ENCODE measurements around the gene POFUT2.
A peak's percentile ranks its signal among the peaks of the same experiment; 100 is the strongest.

The POFUT2 gene

GRCh38 chr21:45323487-45324311 is 36.0 kb upstream of the POFUT2 start:
- H4K8ac ChIP-seq (ENCODE audit: low read depth, low read length): no peak overlapping the region

GRCh38 chr21:45322960-45323461 is 35.3 kb upstream of the POFUT2 start:
- no peak overlapping the region for H3K27ac ChIP-seq (ENCODE audit: low read depth, low read length)
- no peak overlapping the region for H4K5ac ChIP-seq (ENCODE audit: low read length)
- no peak overlapping the region for H3K9ac ChIP-seq (ENCODE audit: low read length)
- no peaks in the 10 kb centered on the region for H3K4me1 ChIP-seq (ENCODE audit: control insufficient read depth, low read depth, low read length)
- H2BK5ac ChIP-seq (ENCODE audit: low read length): no peak overlapping the region
- H3K18ac ChIP-seq (ENCODE audit: low read length): no peak overlapping the region
- H2AK5ac ChIP-seq (ENCODE audit: low read length): no peak overlapping the region
- H2BK15ac ChIP-seq (replicated peaks; ENCODE audit: low read depth): no peak overlapping the region
- no peak overlapping the region for H2BK120ac ChIP-seq (ENCODE audit: low read depth, low read length)
- no CpG with 5 or more reads among the region's 22 CpGs for WGBS (ENCODE audit: extremely low coverage, insufficient coverage, low lambda C conversion rate)
- no peak overlapping the region for H3K56ac ChIP-seq (ENCODE audit: low read length)
- no peaks in the 10 kb centered on the region for H3K27me3 ChIP-seq (ENCODE audit: insufficient read depth, low read length, poor library complexity)
- no peaks in the 10 kb centered on the region for H3K79me1 ChIP-seq (ENCODE audit: low read length)
- DNase-seq: no peak
- no peaks in the 10 kb centered on the region for H3K36me3 ChIP-seq (ENCODE audit: control insufficient read depth, insufficient read depth, low read length)
- H3K4me2 ChIP-seq (ENCODE audit: low read length): no peak overlapping the region
- no peak overlapping the region for H3K4ac ChIP-seq (ENCODE audit: low read depth, low read length)
- no peak overlapping the region for H3K4me3 ChIP-seq (ENCODE audit: low read length)
- H3K79me2 ChIP-seq (ENCODE audit: control insufficient read depth, insufficient read depth, low read length): no peaks in the 10 kb centered on the region
- H3K23ac ChIP-seq (ENCODE audit: low read length): no peak overlapping the region
- no peak overlapping the region for H4K8ac ChIP-seq (ENCODE audit: low read depth, low read length)

More at GRCh38 chr21:45323487-45324311, 36.0 kb upstream of the POFUT2 start:
- H3K79me2 ChIP-seq (ENCODE audit: control insufficient read depth, insufficient read depth, low read length): no peaks in the 10 kb centered on the region
- H3K27me3 ChIP-seq (ENCODE audit: insufficient read depth, low read length, poor library complexity): no peaks in the 10 kb centered on the region
- no CpG with 5 or more reads among the region's 16 CpGs for WGBS (ENCODE audit: extremely low coverage, insufficient coverage, low lambda C conversion rate)
- no peak overlapping the region for H3K9ac ChIP-seq (ENCODE audit: low read length)
- H2BK5ac ChIP-seq (ENCODE audit: low read length): no peak overlapping the region
- H3K56ac ChIP-seq (ENCODE audit: low read length): peak overlapping the region; percentile 60
- H3K18ac ChIP-seq (ENCODE audit: low read length): no peak overlapping the region
- no peaks in the 10 kb centered on the region for H3K4me1 ChIP-seq (ENCODE audit: control insufficient read depth, low read depth, low read length)
- H3K4me2 ChIP-seq (ENCODE audit: low read length): no peak overlapping the region
- H3K23ac ChIP-seq (ENCODE audit: low read length): no peak overlapping the region
- H3K79me1 ChIP-seq (ENCODE audit: low read length): no peaks in the 10 kb centered on the region
- no peak overlapping the region for H2AK5ac ChIP-seq (ENCODE audit: low read length)
- no peak overlapping the region for H2BK120ac ChIP-seq (ENCODE audit: low read depth, low read length)
- H3K4me3 ChIP-seq (ENCODE audit: low read length): no peak overlapping the region
- DNase-seq: no peak
- no peak overlapping the region for H3K27ac ChIP-seq (ENCODE audit: low read depth, low read length)
- H4K5ac ChIP-seq (ENCODE audit: low read length): no peak overlapping the region
- H2BK15ac ChIP-seq (replicated peaks; ENCODE audit: low read depth): no peak overlapping the region
- H3K36me3 ChIP-seq (ENCODE audit: control insufficient read depth, insufficient read depth, low read length): no peaks in the 10 kb centered on the region
- H3K4ac ChIP-seq (ENCODE audit: low read depth, low read length): no peak overlapping the region

GRCh38 chr21:45322231-45322959 is 34.7 kb upstream of the POFUT2 start:
- Histone ChIP-seq H3K27me3 (ENCODE audit: insufficient read depth, low read length, poor library complexity) (no peaks in the 10 kb centered on the region), H3K79me2 (ENCODE audit: control insufficient read depth, insufficient read depth, low read length) (no peaks in the 10 kb centered on the region), H3K4me3 (ENCODE audit: low read length) (no peak overlapping the region), H3K4ac (ENCODE audit: low read depth, low read length) (no peak overlapping the region), H3K4me2 (ENCODE audit: low read length) (no peak overlapping the region), H2BK15ac (replicated peaks; ENCODE audit: low read depth) (no peak overlapping the region), H2BK5ac (ENCODE audit: low read length) (no peak overlapping the region), H3K27ac (ENCODE audit: low read depth, low read length) (no peak overlapping the region), H3K79me1 (ENCODE audit: low read length) (no peaks in the 10 kb centered on the region), H3K36me3 (ENCODE audit: control insufficient read depth, insufficient read depth, low read length) (no peaks in the 10 kb centered on the region), H3K4me1 (ENCODE audit: control insufficient read depth, low read depth, low read length) (no peaks in the 10 kb centered on the region), H4K5ac (ENCODE audit: low read length) (no peak overlapping the region), H4K8ac (ENCODE audit: low read depth, low read length) (no peak overlapping the region), H3K23ac (ENCODE audit: low read length) (no peak overlapping the region), H2BK120ac (ENCODE audit: low read depth, low read length) (no peak overlapping the region), H3K56ac (ENCODE audit: low read length) (no peak overlapping the region), H3K9ac (ENCODE audit: low read length) (no peak overlapping the region), H2AK5ac (ENCODE audit: low read length) (no peak overlapping the region), H3K18ac (ENCODE audit: low read length) (no peak overlapping the region)
- WGBS (ENCODE audit: extremely low coverage, insufficient coverage, low lambda C conversion rate): no CpG with 5 or more reads among the region's 24 CpGs
- no peak for DNase-seq

- Histone ChIP-seq H2AK5ac (ENCODE audit: low read length) (no peak overlapping the region), H2BK15ac (replicated peaks; ENCODE audit: low read depth) (no peak overlapping the region), H3K18ac (ENCODE audit: low read length) (no peak overlapping the region), H3K4me3 (ENCODE audit: low read length) (no peak overlapping the region), H3K27me3 (ENCODE audit: insufficient read depth, low read length, poor library complexity) (no peaks in the 10 kb centered on the region), H3K79me2 (ENCODE audit: control insufficient read depth, insufficient read depth, low read length) (no peaks in the 10 kb centered on the region), H4K5ac (ENCODE audit: low read length) (no peak overlapping the region), H3K27ac (ENCODE audit: low read depth, low read length) (no peak overlapping the region), H3K4ac (ENCODE audit: low read depth, low read length) (no peak overlapping the region), H3K4me2 (ENCODE audit: low read length) (no peak overlapping the region), H3K36me3 (ENCODE audit: control insufficient read depth, insufficient read depth, low read length) (no peaks in the 10 kb centered on the region), H2BK120ac (ENCODE audit: low read depth, low read length) (no peak overlapping the region), H2BK5ac (ENCODE audit: low read length) (no peak overlapping the region), H3K9ac (ENCODE audit: low read length) (no peak overlapping the region), H3K79me1 (ENCODE audit: low read length) (no peaks in the 10 kb centered on the region), H3K23ac (ENCODE audit: low read length) (no peak overlapping the region), H3K4me1 (ENCODE audit: control insufficient read depth, low read depth, low read length) (no peaks in the 10 kb centered on the region), H4K8ac (ENCODE audit: low read depth, low read length) (no peak overlapping the region), H3K56ac (ENCODE audit: low read length) (no peak overlapping the region)
- DNase-seq: no peak
- WGBS (ENCODE audit: extremely low coverage, insufficient coverage, low lambda C conversion rate): no CpG with 5 or more reads among the region's 22 CpGs
Observed at GRCh38 chr21:45320261-45321025, 32.7 kb upstream of the POFUT2 start.

GRCh38 chr21:45319461-45320211 is 31.9 kb upstream of the POFUT2 start:
- H3K18ac ChIP-seq (ENCODE audit: low read length): no peak overlapping the region
- no peak overlapping the region for H3K4me3 ChIP-seq (ENCODE audit: low read length)
- no CpG with 5 or more reads among the region's 23 CpGs for whole genome bisulfite sequencing (ENCODE audit: extremely low coverage, insufficient coverage, low lambda C conversion rate)
- no peaks in the 10 kb centered on the region for H3K27me3 ChIP-seq (ENCODE audit: insufficient read depth, low read length, poor library complexity)
- no peak overlapping the region for H3K27ac ChIP-seq (ENCODE audit: low read depth, low read length)
- no peak overlapping the region for H3K56ac ChIP-seq (ENCODE audit: low read length)
- no peaks in the 10 kb centered on the region for H3K36me3 ChIP-seq (ENCODE audit: control insufficient read depth, insufficient read depth, low read length)
- H2BK15ac ChIP-seq (replicated peaks; ENCODE audit: low read depth): no peak overlapping the region
- no peaks in the 10 kb centered on the region for H3K4me1 ChIP-seq (ENCODE audit: control insufficient read depth, low read depth, low read length)
- no peak overlapping the region for H4K8ac ChIP-seq (ENCODE audit: low read depth, low read length)
- no peak overlapping the region for H2BK5ac ChIP-seq (ENCODE audit: low read length)
- H3K23ac ChIP-seq (ENCODE audit: low read length): no peak overlapping the region
- H2AK5ac ChIP-seq (ENCODE audit: low read length): no peak overlapping the region
- no peaks in the 10 kb centered on the region for H3K79me1 ChIP-seq (ENCODE audit: low read length)
- H2BK120ac ChIP-seq (ENCODE audit: low read depth, low read length): no peak overlapping the region
- no peaks in the 10 kb centered on the region for H3K79me2 ChIP-seq (ENCODE audit: control insufficient read depth, insufficient read depth, low read length)
- H3K9ac ChIP-seq (ENCODE audit: low read length): no peak overlapping the region
- no peak overlapping the region for H3K4me2 ChIP-seq (ENCODE audit: low read length)
- no peak for DNase-seq
- H3K4ac ChIP-seq (ENCODE audit: low read depth, low read length): no peak overlapping the region
- no peak overlapping the region for H4K5ac ChIP-seq (ENCODE audit: low read length)

All from mesendoderm (in vitro differentiated cells).